Ascending aorta (tissue), 2 donors: ENCODE data around the gene RFWD3. TPM values are rescaled to one million over a fixed set of nuclear protein-coding genes. Genes with fewer than 3 reads are reported as not detected.

Experiments used
- DNase-seq, 2 donors: peaks; one replicate each; pipeline ENCODE4 v3.0.0-alpha.2; 2019; ENCODE audit warnings: low spot score in 2 of 2
- H3K27ac ChIP-seq, 2 donors: fragments of 200-600 bp; sonication (generic); one replicate each; pipeline ENCODE4 v1.5.1; 2016 to 2017; ENCODE audit warnings: mild to moderate bottlenecking in 1 of 2
- H3K27me3 ChIP-seq: fragments of 200-600 bp; sonication (generic); one replicate; pipeline ENCODE4 v1.5.1; 2017
- H3K36me3 ChIP-seq, 2 donors: fragments of 200-600 bp; sonication (generic); one replicate each; pipeline ENCODE4 v1.5.1; 2016
- H3K4me1 ChIP-seq, 2 donors: fragments of 200-600 bp; sonication (generic); one replicate each; pipeline ENCODE4 v1.5.1; 2016 to 2017; ENCODE audit warnings: mild to moderate bottlenecking in 1 of 2
- H3K4me3 ChIP-seq, 2 donors: fragments of 200-600 bp; sonication (generic); one replicate each; pipeline ENCODE4 v1.5.1; 2016 to 2017; ENCODE audit warnings: mild to moderate bottlenecking in 1 of 2
- H3K9me3 ChIP-seq, 2 donors: fragments of 200-600 bp; sonication (generic); one replicate each; pipeline ENCODE4 v1.5.1; 2016
- CTCF ChIP-seq, 3 experiments: fragments of 200-600 bp in 2 of 3; fragments of 450-650 bp in 1 of 3; sonication (generic) in 2 of 3; IDR thresholded peaks; one replicate each; pipeline ENCODE4 v1.5.1; 2016 to 2019; ENCODE audit warnings: antibody characterized with exemption in 3 of 3, mild to moderate bottlenecking in 1 of 3, moderate library complexity in 1 of 3
- intact Hi-C: fragments of 100-400 bp; cut with DNase I; formaldehyde crosslinking; loops from one replicate; pipeline ENCODE4 v1.15.1; 2023
- total RNA-seq: library from RNA; depleted of rRNA; stranded (reverse); fragments of >200 nt; gene quantifications from one replicate; pipeline ENCODE4 v1.1.0, GENCODE V29; 2016

The RFWD3 gene
- total RNA-seq, 1 donor from 2014 or later, result 54.6 TPM

- H3K36me3 ChIP-seq, result peaks cover 13 to 42% of the 10 kb centered on the region in 2 donors
Measured at GRCh38 chr16:74652249-74652648, 14.4 kb downstream of the RFWD3 start.

GRCh38 chr16:74651841-74652240 is 14.8 kb downstream of the RFWD3 start:
- intact Hi-C loops, result no loop called here
- peaks cover 13 to 42% of the 10 kb centered on the region in 2 donors for H3K36me3 ChIP-seq
- H3K9me3 ChIP-seq, result no peaks in the 10 kb centered on the region

More at GRCh38 chr16:74652249-74652648, 14.4 kb downstream of the RFWD3 start:
- Histone ChIP-seq H3K4me1 (no peaks in the 10 kb centered on the region), H3K4me3 (no peak overlapping the region), H3K27me3 (no peaks in the 10 kb centered on the region), H3K27ac (no peak overlapping the region), H3K9me3 (no peaks in the 10 kb centered on the region)
- intact Hi-C loops, result no loop called here
- no peak for DNase-seq
- TF ChIP-seq CTCF (IDR thresholded peaks at IDR 0.05), result no peak

GRCh38 chr16:74650966-74651567 is 15.6 kb downstream of the RFWD3 start:
- Histone ChIP-seq H3K9me3 (no peaks in the 10 kb centered on the region), H3K36me3 (peaks cover 17 to 47% of the 10 kb centered on the region in 2 donors), H3K4me3 (no peak overlapping the region), H3K27me3 (no peaks in the 10 kb centered on the region), H3K27ac (no peak overlapping the region), H3K4me1 (no peaks in the 10 kb centered on the region)
- intact Hi-C loops, result no loop called here
- DNase-seq, result no peak
- TF ChIP-seq CTCF (IDR thresholded peaks at IDR 0.05), result peak in 2 of 3 experiments; percentile 21 to 40

More at GRCh38 chr16:74651841-74652240, 14.8 kb downstream of the RFWD3 start:
- Histone ChIP-seq H3K4me1 (no peaks in the 10 kb centered on the region), H3K27me3 (no peaks in the 10 kb centered on the region), H3K27ac (no peak overlapping the region), H3K4me3 (no peak overlapping the region)
- no peak for DNase-seq
- TF ChIP-seq CTCF (IDR thresholded peaks at IDR 0.05), result no peak

GRCh38 chr16:74649839-74650504 is 16.7 kb downstream of the RFWD3 start:
- Histone ChIP-seq H3K27me3 (no peaks in the 10 kb centered on the region), H3K36me3 (peaks cover 22 to 55% of the 10 kb centered on the region in 2 donors), H3K27ac (no peak overlapping the region), H3K9me3 (no peaks in the 10 kb centered on the region), H3K4me1 (no peaks in the 10 kb centered on the region), H3K4me3 (no peak overlapping the region)
- no peak for DNase-seq
- intact Hi-C loops, result no loop called here
- TF ChIP-seq CTCF (IDR thresholded peaks at IDR 0.05), result no peak

GRCh38 chr16:74641969-74642368 is 24.7 kb downstream of the RFWD3 start:
- H3K4me1 ChIP-seq, result no peaks in the 10 kb centered on the region
- intact Hi-C loops, result no loop called here
- H3K27ac ChIP-seq, result no peak overlapping the region
- DNase-seq, result no peak
- peaks cover 41 to 75% of the 10 kb centered on the region in 2 donors for H3K36me3 ChIP-seq
- no peak for TF ChIP-seq CTCF (IDR thresholded peaks at IDR 0.05)
- H3K9me3 ChIP-seq, result no peaks in the 10 kb centered on the region
- H3K27me3 ChIP-seq, result no peaks in the 10 kb centered on the region
- no peak overlapping the region for H3K4me3 ChIP-seq
